ENCODE data around the gene AIF1L. TPM values are rescaled to one million over a fixed set of nuclear protein-coding genes. Genes with fewer than 3 reads are reported as not detected.

Gene AIF1L
- total and polyA plus RNA-seq, 9 donors: 19.3 to 33.2 (median 23.3) TPM

DNA sequence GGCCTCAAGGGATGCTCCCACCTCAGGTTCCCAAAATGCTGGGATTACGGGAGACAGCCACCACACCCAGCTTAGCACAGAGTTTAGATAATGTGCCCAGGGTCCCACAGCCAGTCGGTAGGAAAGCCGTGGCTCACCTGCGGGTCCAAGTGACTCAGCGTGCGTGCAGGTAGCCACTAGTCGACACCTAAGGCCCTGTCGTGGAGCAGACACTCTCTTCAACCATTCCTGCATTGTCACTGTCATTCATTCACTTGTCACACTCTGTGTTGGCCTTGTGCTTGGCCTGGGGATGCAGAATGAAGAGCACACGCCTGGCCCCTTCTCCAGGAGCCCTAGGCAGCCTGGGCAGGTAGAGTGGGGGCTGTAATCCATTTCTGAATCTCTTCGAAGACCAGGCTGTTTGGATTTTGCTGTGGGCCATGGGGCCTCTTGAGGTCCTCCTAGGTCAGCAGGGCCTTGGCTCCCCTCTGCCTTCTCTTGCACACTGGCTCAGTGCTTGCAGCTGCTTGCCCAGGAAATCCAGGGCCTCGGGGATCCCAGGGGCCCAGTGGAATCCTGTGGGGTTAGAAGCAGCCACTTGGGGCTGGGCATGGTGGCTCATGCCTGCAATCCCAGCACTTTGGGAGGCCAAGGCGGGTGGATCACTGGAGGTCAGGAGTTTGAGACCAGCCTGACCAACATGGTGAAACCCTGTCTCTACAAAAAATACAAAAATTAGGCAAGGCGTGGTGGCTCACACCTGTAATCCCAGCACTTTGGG, 6.1 kb upstream of the AIF1L start:
- H3K4me3 ChIP-seq (ENCODE audit: low read length): no peak overlapping the region
- no peaks in the 10 kb centered on the region for H3K9me3 ChIP-seq (replicated peaks; ENCODE audit: control insufficient read depth, low read depth, low read length)
- H3K36me3 ChIP-seq (ENCODE audit: control insufficient read depth, insufficient read depth, low read length): no peaks in the 10 kb centered on the region
- peaks cover 12% of the 10 kb centered on the region for H3K27me3 ChIP-seq (ENCODE audit: control insufficient read depth, insufficient read depth, low read length)
- WGBS (ENCODE audit: insufficient coverage): 87% methylated on average over 11 of the region's 13 CpGs
- no peak overlapping the region for H3K27ac ChIP-seq (ENCODE audit: low read length)
- no peak for DNase-seq
- peaks cover 27% of the 10 kb centered on the region for H3K4me1 ChIP-seq (ENCODE audit: control insufficient read depth, insufficient read depth, low read length)

DNA sequence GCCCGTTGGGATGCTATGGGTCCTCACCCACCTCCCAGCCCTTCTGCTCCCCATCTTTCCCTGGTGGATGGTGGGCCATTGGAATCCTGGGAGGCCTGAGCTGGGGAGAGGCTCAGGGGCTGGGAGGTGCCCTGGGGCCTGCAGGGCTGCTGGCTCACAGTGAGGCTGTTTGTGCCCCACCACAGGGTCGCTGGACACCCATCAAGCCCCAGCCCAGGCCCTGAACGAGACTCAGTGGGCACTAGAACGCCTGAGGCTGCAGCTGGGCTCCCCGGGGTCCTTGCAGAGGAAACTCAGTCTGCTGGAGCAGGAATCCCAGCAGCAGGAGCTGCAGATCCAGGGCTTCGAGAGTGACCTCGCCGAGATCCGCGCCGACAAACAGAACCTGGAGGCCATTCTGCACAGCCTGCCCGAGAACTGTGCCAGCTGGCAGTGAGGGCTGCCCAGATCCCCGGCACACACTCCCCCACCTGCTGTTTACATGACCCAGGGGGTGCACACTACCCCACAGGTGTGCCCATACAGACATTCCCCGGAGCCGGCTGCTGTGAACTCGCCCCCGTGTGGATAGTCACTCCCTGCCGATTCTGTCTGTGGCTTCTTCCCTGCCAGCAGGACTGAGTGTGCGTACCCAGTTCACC, 4.9 kb upstream of the AIF1L start:
- DNase-seq: no peak
- 49% methylated on average over 18 of the region's 19 CpGs for WGBS (ENCODE audit: insufficient coverage)
- H3K9me3 ChIP-seq (replicated peaks; ENCODE audit: control insufficient read depth, low read depth, low read length): no peaks in the 10 kb centered on the region
- peaks cover 34% of the 10 kb centered on the region for H3K4me1 ChIP-seq (ENCODE audit: control insufficient read depth, insufficient read depth, low read length)
- H3K27me3 ChIP-seq (ENCODE audit: control insufficient read depth, insufficient read depth, low read length): peaks cover 20% of the 10 kb centered on the region
- H3K4me3 ChIP-seq (ENCODE audit: low read length): no peak overlapping the region
- H3K27ac ChIP-seq (ENCODE audit: low read length): no peak overlapping the region
- H3K36me3 ChIP-seq (ENCODE audit: control insufficient read depth, insufficient read depth, low read length): no peaks in the 10 kb centered on the region

DNA sequence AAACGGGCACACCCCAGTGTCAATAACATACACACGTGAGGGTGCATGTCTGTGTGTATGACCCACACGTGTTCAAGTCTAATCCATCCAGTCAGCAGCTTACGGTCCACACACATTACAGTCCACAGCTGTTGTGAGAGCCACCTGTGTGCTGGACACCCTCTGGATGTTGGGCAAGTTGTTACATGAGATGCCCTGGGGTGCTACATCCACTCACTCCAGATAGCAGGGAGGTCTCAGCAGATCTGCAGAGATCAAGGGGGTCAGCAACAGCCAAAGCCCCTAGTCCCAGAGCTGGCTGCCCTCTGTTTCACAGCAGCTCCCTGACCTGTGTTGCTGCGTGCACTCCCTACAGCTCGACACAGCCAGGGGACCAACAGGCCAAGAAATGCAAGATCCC, 4.3 kb upstream of the AIF1L start:
- H3K27me3 ChIP-seq (ENCODE audit: control insufficient read depth, insufficient read depth, low read length): peaks cover 24% of the 10 kb centered on the region
- no peak overlapping the region for H3K27ac ChIP-seq (ENCODE audit: low read length)

DNA sequence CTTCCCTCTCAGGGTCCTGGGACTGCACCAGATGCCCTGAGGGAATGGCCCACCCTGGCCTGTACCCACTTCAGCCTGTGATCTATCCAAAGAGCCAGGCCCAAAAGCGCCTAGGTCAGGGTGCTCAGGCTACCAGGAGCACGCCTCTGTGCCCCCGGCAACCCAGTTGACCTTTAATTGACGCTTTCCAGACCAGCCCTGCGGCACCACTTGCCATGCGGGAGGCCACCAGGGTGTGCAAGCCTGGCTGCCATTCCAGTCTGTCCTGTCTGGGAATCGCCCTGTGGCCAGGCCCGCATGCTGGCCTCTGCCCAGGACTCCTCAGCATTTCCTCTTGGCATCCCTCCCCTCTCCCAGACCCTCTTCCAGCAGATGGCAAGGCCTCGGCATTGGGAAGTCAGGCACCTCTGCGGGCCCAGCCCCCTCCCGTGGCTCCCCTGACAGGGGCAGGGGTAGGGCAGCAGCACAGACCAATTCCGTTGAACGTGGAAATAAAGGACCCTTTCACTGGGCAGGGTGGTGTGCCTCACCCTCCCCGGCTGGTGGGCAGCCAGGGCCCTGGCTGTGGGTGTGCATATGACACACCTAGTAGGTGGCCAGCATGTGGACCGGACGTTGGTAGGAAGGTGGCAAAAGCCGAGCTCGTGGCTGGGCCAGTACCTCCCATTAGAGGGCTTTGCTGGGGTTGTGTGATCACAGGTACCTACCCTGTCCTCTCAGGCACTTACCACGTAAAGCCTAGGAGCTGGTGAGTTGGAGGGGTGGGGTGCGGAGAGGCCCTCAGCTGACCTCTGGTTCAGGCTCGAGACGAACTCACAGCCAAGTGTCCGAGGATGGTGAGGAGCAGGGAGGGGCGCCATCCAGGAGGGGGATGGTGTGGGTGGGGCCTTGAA, 3.5 kb upstream of the AIF1L start:
- peaks cover 28% of the 10 kb centered on the region for H3K27me3 ChIP-seq (ENCODE audit: control insufficient read depth, insufficient read depth, low read length)
- WGBS (ENCODE audit: insufficient coverage): 72% methylated on average over 14 of the region's 24 CpGs
- no peaks in the 10 kb centered on the region for H3K9me3 ChIP-seq (replicated peaks; ENCODE audit: control insufficient read depth, low read depth, low read length)
- H3K36me3 ChIP-seq (ENCODE audit: control insufficient read depth, insufficient read depth, low read length): no peaks in the 10 kb centered on the region
- H3K4me3 ChIP-seq (ENCODE audit: low read length): no peak overlapping the region
- no peak for DNase-seq
- no peak overlapping the region for H3K27ac ChIP-seq (ENCODE audit: low read length)
- peaks cover 45% of the 10 kb centered on the region for H3K4me1 ChIP-seq (ENCODE audit: control insufficient read depth, insufficient read depth, low read length)

More for the DNA sequence above, 4.3 kb upstream of the AIF1L start:
- DNase-seq: no peak
- no peaks in the 10 kb centered on the region for H3K9me3 ChIP-seq (replicated peaks; ENCODE audit: control insufficient read depth, low read depth, low read length)
- no peak overlapping the region for H3K4me3 ChIP-seq (ENCODE audit: low read length)
- no peaks in the 10 kb centered on the region for H3K36me3 ChIP-seq (ENCODE audit: control insufficient read depth, insufficient read depth, low read length)
- H3K4me1 ChIP-seq (ENCODE audit: control insufficient read depth, insufficient read depth, low read length): peaks cover 38% of the 10 kb centered on the region
- WGBS (ENCODE audit: insufficient coverage): 70% methylated on average over 2 of the region's 6 CpGs

DNA sequence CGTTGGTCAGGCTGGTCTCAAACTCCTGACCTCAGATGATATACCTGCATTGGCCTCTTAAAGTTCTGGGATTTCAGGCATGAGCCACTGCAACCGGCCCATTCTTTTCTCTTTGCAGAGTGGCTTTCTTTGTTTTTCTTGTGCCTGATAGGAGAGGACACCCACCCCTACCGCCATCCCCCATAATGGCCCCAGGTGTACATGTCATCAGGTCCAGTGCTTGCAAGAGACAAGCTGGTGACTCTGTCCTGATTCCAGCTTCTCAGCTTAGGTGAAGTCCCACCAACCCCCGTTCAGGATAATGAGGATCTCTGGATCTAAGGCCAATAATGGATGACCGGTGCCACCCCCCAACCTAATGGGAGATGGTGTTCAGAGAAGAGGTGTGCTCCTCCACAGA, 2.3 kb upstream of the AIF1L start:
- peaks cover 32% of the 10 kb centered on the region for H3K27me3 ChIP-seq (ENCODE audit: control insufficient read depth, insufficient read depth, low read length)
- H3K27ac ChIP-seq (ENCODE audit: low read length): no peak overlapping the region
- peaks cover 57% of the 10 kb centered on the region for H3K4me1 ChIP-seq (ENCODE audit: control insufficient read depth, insufficient read depth, low read length)
- H3K9me3 ChIP-seq (replicated peaks; ENCODE audit: control insufficient read depth, low read depth, low read length): no peaks in the 10 kb centered on the region
- no peak for DNase-seq
- no peak overlapping the region for H3K4me3 ChIP-seq (ENCODE audit: low read length)
- WGBS (ENCODE audit: insufficient coverage): 94% methylated on average over 3 of the region's 5 CpGs
- no peaks in the 10 kb centered on the region for H3K36me3 ChIP-seq (ENCODE audit: control insufficient read depth, insufficient read depth, low read length)

DNA sequence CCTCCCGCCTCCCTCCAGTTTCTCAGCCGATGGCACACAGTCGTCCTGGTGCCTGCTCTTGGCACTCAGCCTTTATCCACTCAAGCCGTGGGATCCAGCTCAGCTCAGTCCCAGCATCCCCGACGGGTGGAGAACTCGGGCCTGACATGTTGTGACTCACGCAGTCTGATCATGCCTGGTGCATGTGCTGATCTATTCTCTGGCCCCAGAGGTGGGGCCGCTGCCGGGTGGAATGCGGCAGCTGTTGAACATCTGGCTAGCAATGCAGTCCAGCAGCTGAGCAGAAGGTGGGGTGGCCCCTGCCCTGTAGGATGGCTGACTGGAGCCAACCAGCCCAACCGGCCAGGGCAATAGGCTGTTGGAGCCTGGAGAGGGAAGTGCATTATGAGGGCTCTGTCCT, 1.7 kb upstream of the AIF1L start:
- DNase-seq: peak; percentile 70
- Histone ChIP-seq H3K4me3 (ENCODE audit: low read length) (no peak overlapping the region), H3K9me3 (replicated peaks; ENCODE audit: control insufficient read depth, low read depth, low read length) (no peaks in the 10 kb centered on the region), H3K27ac (ENCODE audit: low read length) (no peak overlapping the region), H3K27me3 (ENCODE audit: control insufficient read depth, insufficient read depth, low read length) (peaks cover 32% of the 10 kb centered on the region), H3K4me1 (ENCODE audit: control insufficient read depth, insufficient read depth, low read length) (peaks cover 63% of the 10 kb centered on the region), H3K36me3 (ENCODE audit: control insufficient read depth, insufficient read depth, low read length) (no peaks in the 10 kb centered on the region)
- WGBS (ENCODE audit: insufficient coverage): 33% methylated on average over 11 of the region's 12 CpGs

DNA sequence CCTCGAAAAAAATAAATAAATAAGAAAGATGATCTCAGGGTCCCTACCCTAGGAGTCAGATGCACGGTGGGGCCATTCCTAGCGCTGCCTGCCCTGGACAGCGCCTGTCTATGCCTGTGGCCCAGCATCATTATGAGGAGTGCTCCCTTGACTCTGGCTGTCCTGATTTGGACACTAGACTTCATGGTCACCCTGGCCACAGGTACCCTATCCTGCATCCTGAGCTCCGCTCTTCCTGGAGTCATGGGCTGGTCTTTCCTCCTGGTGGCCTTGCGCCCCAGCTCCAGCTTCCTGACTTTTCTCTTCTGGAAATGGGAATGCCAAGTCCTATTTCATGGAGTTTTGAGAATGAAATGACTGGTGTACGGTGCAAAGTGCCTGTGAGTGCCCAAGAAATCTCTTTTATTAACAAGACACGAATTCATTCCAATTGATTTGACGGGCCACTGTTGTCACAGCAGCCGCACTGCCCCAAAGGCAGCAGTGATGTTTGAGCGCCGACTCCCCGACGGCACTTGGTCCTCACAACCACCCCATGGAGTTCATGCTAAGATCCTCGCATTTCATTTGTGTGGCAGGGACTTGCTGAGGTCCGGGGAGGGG, 564 bp upstream of the AIF1L start:
- 32% methylated on average over 10 of the region's 16 CpGs for WGBS (ENCODE audit: insufficient coverage)
- Histone ChIP-seq H3K36me3 (ENCODE audit: control insufficient read depth, insufficient read depth, low read length) (no peaks in the 10 kb centered on the region), H3K9me3 (replicated peaks; ENCODE audit: control insufficient read depth, low read depth, low read length) (no peaks in the 10 kb centered on the region), H3K27ac (ENCODE audit: low read length) (no peak overlapping the region), H3K4me1 (ENCODE audit: control insufficient read depth, insufficient read depth, low read length) (peaks cover 72% of the 10 kb centered on the region), H3K27me3 (ENCODE audit: control insufficient read depth, insufficient read depth, low read length) (peaks cover 32% of the 10 kb centered on the region), H3K4me3 (ENCODE audit: low read length) (peak overlapping the region; percentile 34)
- no peak for DNase-seq

DNA sequence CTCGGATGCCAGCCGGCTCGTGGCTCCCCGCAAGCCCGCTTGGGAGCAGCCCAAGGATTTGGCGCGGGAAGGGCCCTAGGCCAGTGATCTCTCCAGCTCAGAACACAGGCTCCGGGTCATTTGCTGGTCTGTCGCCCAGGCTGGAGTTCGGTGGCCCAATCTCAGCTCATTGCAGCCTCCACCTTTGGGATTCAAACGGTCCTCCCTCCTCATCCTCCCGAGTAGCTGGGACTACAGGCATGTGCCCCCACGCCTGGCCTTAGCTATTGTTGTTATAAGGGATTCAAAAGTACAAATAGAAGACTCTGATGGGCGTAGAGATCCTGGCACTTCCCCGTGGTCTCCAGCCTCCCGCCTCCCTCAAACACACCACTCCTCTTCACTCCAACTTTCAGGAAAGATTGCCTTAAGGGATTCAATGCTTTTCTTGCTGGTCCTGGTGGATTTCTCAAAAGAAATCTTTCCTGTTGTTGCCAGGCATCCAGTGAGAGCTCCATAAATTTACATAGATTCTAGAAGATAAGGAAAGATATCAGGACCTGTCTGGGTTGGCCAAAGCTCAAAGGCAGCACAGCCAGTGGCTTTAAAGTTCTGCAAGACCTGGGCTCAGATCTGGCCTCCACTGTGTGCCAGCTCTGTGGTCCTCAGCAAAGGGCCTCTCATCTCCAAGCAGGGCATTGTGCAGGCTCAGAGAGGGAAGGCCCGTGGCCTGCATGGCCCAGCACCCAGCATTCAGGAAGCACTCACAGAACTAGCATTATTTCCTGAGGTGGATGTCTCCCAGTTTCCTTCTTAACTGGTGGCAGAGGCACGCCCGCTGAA, 1.0 kb downstream of the AIF1L start:
- DNase-seq: no peak
- Histone ChIP-seq H3K27me3 (ENCODE audit: control insufficient read depth, insufficient read depth, low read length) (peaks cover 32% of the 10 kb centered on the region), H3K36me3 (ENCODE audit: control insufficient read depth, insufficient read depth, low read length) (no peaks in the 10 kb centered on the region), H3K9me3 (replicated peaks; ENCODE audit: control insufficient read depth, low read depth, low read length) (no peaks in the 10 kb centered on the region), H3K4me1 (ENCODE audit: control insufficient read depth, insufficient read depth, low read length) (peaks cover 65% of the 10 kb centered on the region), H3K4me3 (ENCODE audit: low read length) (peak overlapping the region; percentile 41), H3K27ac (ENCODE audit: low read length) (no peak overlapping the region)
- WGBS (ENCODE audit: insufficient coverage): 12% methylated on average over 12 of the region's 19 CpGs

DNA sequence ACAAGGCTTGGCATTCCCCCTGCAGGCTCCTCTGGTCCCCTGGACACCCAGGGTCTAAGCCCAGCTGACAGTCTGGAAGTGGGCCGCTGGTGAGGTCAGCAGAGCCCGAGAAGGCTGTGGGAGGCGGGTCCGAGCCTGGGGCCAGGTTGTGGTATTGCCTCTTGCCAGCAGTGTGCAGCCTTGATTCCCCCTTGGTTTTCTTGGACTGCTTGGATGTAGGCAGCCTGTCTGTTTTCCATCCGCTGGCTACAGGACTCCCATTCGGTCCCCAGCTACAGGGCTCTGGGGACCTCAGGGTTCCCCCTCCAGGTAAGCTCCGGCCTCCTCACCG, 1.6 kb downstream of the AIF1L start:
- Histone ChIP-seq H3K9me3 (replicated peaks; ENCODE audit: control insufficient read depth, low read depth, low read length) (no peaks in the 10 kb centered on the region), H3K4me1 (ENCODE audit: control insufficient read depth, insufficient read depth, low read length) (peaks cover 67% of the 10 kb centered on the region), H3K4me3 (ENCODE audit: low read length) (no peak overlapping the region), H3K27ac (ENCODE audit: low read length) (no peak overlapping the region), H3K27me3 (ENCODE audit: control insufficient read depth, insufficient read depth, low read length) (peaks cover 32% of the 10 kb centered on the region), H3K36me3 (ENCODE audit: control insufficient read depth, insufficient read depth, low read length) (no peaks in the 10 kb centered on the region)
- DNase-seq: no peak
- WGBS (ENCODE audit: insufficient coverage): 48% methylated on average over 8 of the region's 8 CpGs
